SH-SY5Y (cell line): ENCODE measurements around the gene SPATA32.
A peak's percentile ranks its signal among the peaks of the same experiment; 100 is the strongest.

ENCODE experiments used
- GATA2 ChIP-seq: IDR thresholded peaks from 2 replicates; pipeline ENCODE4 v1.6.1; 2011; ENCODE audit warnings: mild to moderate bottlenecking, low read depth, low read length
- GATA3 ChIP-seq: IDR thresholded peaks from 2 replicates; pipeline ENCODE4 v1.6.1; 2011; ENCODE audit warnings: low read depth, mild to moderate bottlenecking, low read length, moderate library complexity

The SPATA32 gene

GRCh38 chr17:45225964-45226530 is 35.8 kb downstream of the SPATA32 start:
- TF ChIP-seq GATA3 = no peak
- TF ChIP-seq GATA2 = no peak

- no peak for TF ChIP-seq GATA2
- no peak for TF ChIP-seq GATA3
Observed at GRCh38 chr17:45225051-45225700, 36.7 kb downstream of the SPATA32 start.

- no peak for TF ChIP-seq GATA2
- TF ChIP-seq GATA3 = no peak
Observed at GRCh38 chr17:45224671-45225050, 37.2 kb downstream of the SPATA32 start.

GRCh38 chr17:45223539-45224528 is 38.1 kb downstream of the SPATA32 start:
- no peak for TF ChIP-seq GATA2
- TF ChIP-seq GATA3 = no peak

GRCh38 chr17:45222996-45223538 is 38.8 kb downstream of the SPATA32 start:
- TF ChIP-seq GATA3 = no peak
- no peak for TF ChIP-seq GATA2

- no peak for TF ChIP-seq GATA2
- no peak for TF ChIP-seq GATA3
Observed at GRCh38 chr17:45222289-45222995, 39.5 kb downstream of the SPATA32 start.

GRCh38 chr17:45222014-45222288 is 39.9 kb downstream of the SPATA32 start:
- TF ChIP-seq GATA2 = no peak
- TF ChIP-seq GATA3 = no peak

- no peak for TF ChIP-seq GATA3
- TF ChIP-seq GATA2 = no peak
Observed at GRCh38 chr17:45221081-45222013, 40.5 kb downstream of the SPATA32 start, which contains the start of gene FMNL1. Gene FMNL1 (plus strand): TSS chr17:45221885. CDS start chr17:45222125, 240 bp downstream.

- TF ChIP-seq GATA3 (no peak), GATA2 (no peak)
Observed at GRCh38 chr17:45220079-45220478, 41.8 kb downstream of the SPATA32 start.

GRCh38 chr17:45218895-45219661 is 42.8 kb downstream of the SPATA32 start:
- peak; percentile 89 for TF ChIP-seq GATA2
- no peak; the same call in 1 of the 2 replicates for TF ChIP-seq GATA3
